GM18858 (cell line): ENCODE data around the gene GABRG3.

Source experiments
- ATAC-seq: cut with Tn5 transposase; IDR thresholded peaks from one replicate; pipeline ENCODE4 v1.9.1; 2021; ENCODE audit not compliant: unreplicated experiment

GABRG3 gene

GRCh38 chr15:27094235-27094634, 123.3 kb downstream of the GABRG3 start:
- ATAC-seq: no peak

GRCh38 chr15:27095886-27096624, 125.1 kb downstream of the GABRG3 start:
- ATAC-seq: no peak

- ATAC-seq: no peak
Measured at GRCh38 chr15:27097506-27097905, 126.5 kb downstream of the GABRG3 start.

- no peak for ATAC-seq
Measured at GRCh38 chr15:27101982-27102381, 131.0 kb downstream of the GABRG3 start.

- ATAC-seq: no peak
Measured at GRCh38 chr15:27111323-27111722, 140.3 kb downstream of the GABRG3 start.

- ATAC-seq: no peak
Measured at GRCh38 chr15:27114473-27114872, 143.5 kb downstream of the GABRG3 start.

GRCh38 chr15:27119695-27120266, 148.8 kb downstream of the GABRG3 start:
- ATAC-seq: no peak

- ATAC-seq: no peak
Measured at GRCh38 chr15:27121672-27122071, 150.7 kb downstream of the GABRG3 start.

GRCh38 chr15:27123291-27123690, 152.3 kb downstream of the GABRG3 start:
- no peak for ATAC-seq

GRCh38 chr15:27123808-27124207, 152.8 kb downstream of the GABRG3 start:
- ATAC-seq: no peak

GRCh38 chr15:27124287-27124871, 153.4 kb downstream of the GABRG3 start:
- no peak for ATAC-seq

- no peak for ATAC-seq
Measured at GRCh38 chr15:27125185-27125584, 154.2 kb downstream of the GABRG3 start.

- ATAC-seq: no peak
Measured at GRCh38 chr15:27126449-27126848, 155.5 kb downstream of the GABRG3 start.

- no peak for ATAC-seq
Measured at GRCh38 chr15:27127815-27128570, 157.0 kb downstream of the GABRG3 start.

GRCh38 chr15:27133249-27133648, 162.3 kb downstream of the GABRG3 start:
- no peak for ATAC-seq

GRCh38 chr15:27134481-27134880, 163.5 kb downstream of the GABRG3 start:
- no peak for ATAC-seq

- ATAC-seq: no peak
Measured at GRCh38 chr15:27135151-27135550, 164.2 kb downstream of the GABRG3 start.

- ATAC-seq: no peak
Measured at GRCh38 chr15:27137127-27137526, 166.1 kb downstream of the GABRG3 start.

GRCh38 chr15:27165590-27165989, 194.6 kb downstream of the GABRG3 start:
- no peak for ATAC-seq

GRCh38 chr15:27166917-27167316, 195.9 kb downstream of the GABRG3 start:
- ATAC-seq: no peak

- no peak for ATAC-seq
Measured at GRCh38 chr15:27167738-27168137, 196.8 kb downstream of the GABRG3 start.

- no peak for ATAC-seq
Measured at GRCh38 chr15:27170851-27171250, 199.9 kb downstream of the GABRG3 start.
